ENCODE measurements around the gene DNTTIP2. TPM values are rescaled to one million over a fixed set of nuclear protein-coding genes. Genes with fewer than 3 reads are reported as not detected.
"Not testable (repeated sequence)": the region's sequence is repeated elsewhere in the genome, so short reads cannot be mapped to it uniquely, and the experiment has no call there.

The DNTTIP2 gene
- total and polyA plus RNA-seq, 2 donors = 28.4 to 42.9 TPM

- DNase-seq (ENCODE audit: extremely low spot score) = no peak
- H3K4me1 ChIP-seq (ENCODE audit: insufficient read depth) = no peaks in the 10 kb centered on the region
- no peaks in the 10 kb centered on the region for H3K36me3 ChIP-seq (ENCODE audit: insufficient read depth)
- H3K4me3 ChIP-seq (ENCODE audit: low read depth, low read length) = no peak overlapping the region
- 66% methylated on average over 2 of the region's 2 CpGs for WGBS
- no peak overlapping the region for H3K27ac ChIP-seq (ENCODE audit: low read depth)
These were observed 25.2 kb upstream of the DNTTIP2 start for GRCh38 chr1:93904228-93904627.

DNA sequence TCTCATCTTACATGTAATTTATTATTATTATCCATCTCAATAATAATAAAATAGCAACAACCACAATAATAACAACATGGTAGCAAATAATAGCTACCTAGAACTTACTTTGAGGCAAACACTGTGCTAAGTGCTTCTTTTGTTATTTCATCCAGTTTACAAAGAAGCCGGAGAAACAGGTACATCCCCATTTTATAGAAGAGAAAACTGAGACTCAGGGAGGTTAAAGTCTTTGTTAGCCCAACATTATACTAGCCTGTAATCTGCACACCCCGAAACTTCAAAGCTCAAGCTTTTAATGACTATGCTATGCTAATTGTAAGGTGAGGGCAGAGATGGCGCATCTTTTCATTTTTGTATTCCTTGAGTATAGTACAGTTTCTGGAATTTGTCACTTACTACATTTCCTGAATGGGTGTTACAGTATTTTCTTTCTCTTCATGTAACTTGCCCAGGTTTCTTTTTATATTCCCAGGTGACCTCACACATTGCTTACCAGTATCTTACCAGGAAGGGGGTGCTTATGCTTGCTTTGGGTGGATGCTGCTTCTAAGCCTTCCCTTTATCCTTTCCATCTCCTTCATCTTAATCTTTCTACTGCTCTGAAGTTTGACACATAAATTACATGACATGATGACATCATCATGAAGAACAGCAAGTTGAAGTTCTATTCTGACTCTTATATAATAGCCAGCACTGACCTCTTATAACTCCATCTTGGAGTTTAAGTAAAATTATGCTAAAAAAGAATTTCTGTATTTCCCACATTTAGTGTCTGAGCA lies 21.9 kb upstream of the DNTTIP2 start:
- WGBS = 100% methylated on average over 3 of the region's 3 CpGs
- DNase-seq (ENCODE audit: extremely low spot score) = no peak
- no peaks in the 10 kb centered on the region for H3K36me3 ChIP-seq (ENCODE audit: insufficient read depth)
- no peak overlapping the region for H3K4me3 ChIP-seq (ENCODE audit: low read depth, low read length)
- no peak overlapping the region for H3K27ac ChIP-seq (ENCODE audit: low read depth)
- H3K4me1 ChIP-seq (ENCODE audit: insufficient read depth) = no peaks in the 10 kb centered on the region

GRCh38 chr1:93899543-93900207 lies 20.7 kb upstream of the DNTTIP2 start:
- DNase-seq (ENCODE audit: extremely low spot score) = no peak
- Histone ChIP-seq H3K36me3 (ENCODE audit: insufficient read depth) (no peaks in the 10 kb centered on the region), H3K4me1 (ENCODE audit: insufficient read depth) (no peaks in the 10 kb centered on the region), H3K4me3 (ENCODE audit: low read depth, low read length) (no peak overlapping the region), H3K27ac (ENCODE audit: low read depth) (no peak overlapping the region)
- WGBS = 92% methylated on average over 3 of the region's 3 CpGs

DNA sequence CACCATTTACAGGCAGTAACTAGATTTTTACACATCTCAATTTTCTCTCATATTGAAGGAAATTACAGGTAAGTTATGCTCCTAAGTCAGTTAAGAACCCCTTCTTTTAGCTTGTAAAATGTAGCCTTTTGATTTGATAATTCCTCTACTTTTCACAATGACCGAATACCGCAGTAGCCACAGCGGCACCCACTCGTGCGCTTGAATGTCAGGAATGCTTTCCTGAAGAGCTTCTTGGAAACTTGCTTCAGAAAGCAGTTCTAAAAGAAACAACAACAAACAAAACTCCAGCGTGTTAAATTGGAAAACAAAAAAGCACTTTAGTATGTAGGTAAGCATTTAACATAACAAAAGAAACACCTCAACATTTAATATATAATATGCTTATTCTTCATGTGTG lies 9.9 kb upstream of the DNTTIP2 start:
- no peak overlapping the region for H3K27ac ChIP-seq (ENCODE audit: low read depth)

DNA sequence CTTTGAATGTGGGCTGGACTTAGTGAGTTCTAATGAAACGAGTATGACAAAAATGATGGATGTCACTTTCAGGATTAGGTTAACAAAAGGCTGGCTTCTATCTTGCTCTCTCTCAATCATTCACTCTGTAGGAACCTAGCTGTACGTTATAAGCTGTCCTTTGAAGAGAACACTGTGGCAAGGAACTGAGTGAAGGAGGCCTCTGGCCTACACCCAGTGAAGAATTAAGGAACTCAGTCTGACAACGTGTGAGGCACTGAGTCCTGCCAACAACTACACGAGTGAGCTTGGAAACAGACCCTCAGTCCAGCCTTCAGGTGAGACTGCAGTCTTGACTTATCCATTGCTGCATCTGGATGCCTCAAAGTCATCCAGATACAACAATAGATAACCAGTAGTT lies 3.3 kb upstream of the DNTTIP2 start:
- 78% methylated on average over 4 of the region's 4 CpGs for WGBS
- DNase-seq (ENCODE audit: extremely low spot score) = no peak
- H3K27ac ChIP-seq (ENCODE audit: low read depth) = no peak overlapping the region
- no peak overlapping the region for H3K4me3 ChIP-seq (ENCODE audit: low read depth, low read length)
- H3K4me1 ChIP-seq (ENCODE audit: insufficient read depth) = no peaks in the 10 kb centered on the region
- H3K36me3 ChIP-seq (ENCODE audit: insufficient read depth) = peaks cover 1% of the 10 kb centered on the region

More for the DNA sequence above, 9.9 kb upstream of the DNTTIP2 start:
- Histone ChIP-seq H3K4me3 (ENCODE audit: low read depth, low read length) (no peak overlapping the region), H3K36me3 (ENCODE audit: insufficient read depth) (no peaks in the 10 kb centered on the region), H3K4me1 (ENCODE audit: insufficient read depth) (no peaks in the 10 kb centered on the region)
- DNase-seq (ENCODE audit: extremely low spot score) = no peak
- WGBS = 69% methylated on average over 6 of the region's 6 CpGs

DNA sequence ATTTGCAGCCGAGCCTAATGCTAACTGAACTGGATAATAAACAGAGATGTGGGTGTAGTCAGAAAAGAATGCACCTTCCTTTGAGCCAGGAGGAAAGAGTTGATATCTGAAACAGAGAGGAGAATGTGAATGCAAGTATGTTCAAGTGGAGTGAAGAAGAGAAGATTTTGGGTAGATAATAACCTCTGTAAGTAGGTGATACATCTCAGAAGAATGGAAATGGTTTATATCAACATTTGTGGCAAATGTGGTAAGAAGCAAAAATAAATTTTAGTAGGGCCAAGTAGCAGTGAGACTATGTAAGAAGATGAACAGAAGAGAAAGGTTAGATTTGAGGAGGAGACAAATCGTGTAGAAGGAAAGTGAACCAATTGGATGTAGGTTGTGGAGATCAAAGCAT lies 1.7 kb upstream of the DNTTIP2 start:
- peaks cover 1% of the 10 kb centered on the region for H3K36me3 ChIP-seq (ENCODE audit: insufficient read depth)
- no peak overlapping the region for H3K27ac ChIP-seq (ENCODE audit: low read depth)
- no peak for DNase-seq (ENCODE audit: extremely low spot score)
- H3K4me1 ChIP-seq (ENCODE audit: insufficient read depth) = no peaks in the 10 kb centered on the region
- H3K4me3 ChIP-seq (ENCODE audit: low read depth, low read length) = no peak overlapping the region
- 93% methylated on average over 2 of the region's 2 CpGs for WGBS

DNA sequence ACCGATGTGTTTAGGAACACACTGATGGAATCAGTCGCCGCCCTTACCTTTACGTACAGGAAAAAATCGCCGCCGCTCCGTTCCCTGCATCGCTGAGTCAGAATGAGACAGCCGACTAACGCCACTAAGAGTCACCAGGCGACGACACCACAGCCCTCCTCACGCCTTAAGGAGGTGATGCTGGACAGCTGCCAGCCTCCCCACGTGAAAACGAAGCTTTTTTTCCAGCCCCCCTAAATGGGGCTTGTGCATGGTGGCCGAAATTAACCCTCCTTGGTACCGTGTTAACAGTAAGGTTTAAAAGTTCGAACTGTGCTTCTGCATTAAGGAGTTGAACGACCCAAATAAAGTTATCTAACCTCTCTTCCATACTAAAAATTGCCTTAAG lies 511 bp downstream of the DNTTIP2 start:
- Histone ChIP-seq H3K27ac (ENCODE audit: low read depth) (peak overlapping the region; percentile 96), H3K4me3 (ENCODE audit: low read depth, low read length) (peak overlapping the region; percentile 87), H3K36me3 (ENCODE audit: insufficient read depth) (peaks cover 1% of the 10 kb centered on the region), H3K4me1 (ENCODE audit: insufficient read depth) (no peaks in the 10 kb centered on the region)
- DNase-seq (ENCODE audit: extremely low spot score) = no peak
- WGBS = under 1% methylated on average over 20 of the region's 20 CpGs

GRCh38 chr1:93877529-93877928 lies 1.5 kb downstream of the DNTTIP2 start:
- no peak for DNase-seq (ENCODE audit: extremely low spot score)
- Histone ChIP-seq H3K36me3 (ENCODE audit: insufficient read depth) (no peaks in the 10 kb centered on the region), H3K27ac (ENCODE audit: low read depth) (no peak overlapping the region), H3K4me3 (ENCODE audit: low read depth, low read length) (no peak overlapping the region), H3K4me1 (ENCODE audit: insufficient read depth) (no peaks in the 10 kb centered on the region)
- 88% methylated on average over 4 of the region's 4 CpGs for WGBS

DNA sequence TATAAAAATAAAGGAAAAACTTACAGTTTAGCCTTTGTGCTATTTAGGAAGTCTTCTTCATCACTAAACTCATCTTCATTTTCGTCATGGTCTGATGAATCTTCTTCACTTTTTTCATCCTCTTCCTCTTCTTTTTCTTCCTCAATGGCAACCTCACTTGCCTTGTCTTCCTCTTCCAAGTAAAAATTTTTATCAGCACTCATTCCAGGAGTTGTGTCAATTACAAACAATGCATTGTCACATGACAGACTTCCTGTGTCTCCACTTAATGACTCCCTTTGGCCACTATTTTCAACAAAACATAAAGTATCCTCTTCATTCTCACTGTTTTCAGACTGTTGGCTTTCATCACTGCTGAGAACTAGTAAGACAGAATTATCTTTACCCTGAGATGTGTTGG lies 2.8 kb downstream of the DNTTIP2 start:
- H3K4me3 ChIP-seq (ENCODE audit: low read depth, low read length) = no peak overlapping the region
- no peak for DNase-seq (ENCODE audit: extremely low spot score)
- no peaks in the 10 kb centered on the region for H3K4me1 ChIP-seq (ENCODE audit: insufficient read depth)
- H3K36me3 ChIP-seq (ENCODE audit: insufficient read depth) = peaks cover 4% of the 10 kb centered on the region
- 82% methylated on average over 1 of the region's 1 CpG for WGBS
- no peak overlapping the region for H3K27ac ChIP-seq (ENCODE audit: low read depth)

DNA sequence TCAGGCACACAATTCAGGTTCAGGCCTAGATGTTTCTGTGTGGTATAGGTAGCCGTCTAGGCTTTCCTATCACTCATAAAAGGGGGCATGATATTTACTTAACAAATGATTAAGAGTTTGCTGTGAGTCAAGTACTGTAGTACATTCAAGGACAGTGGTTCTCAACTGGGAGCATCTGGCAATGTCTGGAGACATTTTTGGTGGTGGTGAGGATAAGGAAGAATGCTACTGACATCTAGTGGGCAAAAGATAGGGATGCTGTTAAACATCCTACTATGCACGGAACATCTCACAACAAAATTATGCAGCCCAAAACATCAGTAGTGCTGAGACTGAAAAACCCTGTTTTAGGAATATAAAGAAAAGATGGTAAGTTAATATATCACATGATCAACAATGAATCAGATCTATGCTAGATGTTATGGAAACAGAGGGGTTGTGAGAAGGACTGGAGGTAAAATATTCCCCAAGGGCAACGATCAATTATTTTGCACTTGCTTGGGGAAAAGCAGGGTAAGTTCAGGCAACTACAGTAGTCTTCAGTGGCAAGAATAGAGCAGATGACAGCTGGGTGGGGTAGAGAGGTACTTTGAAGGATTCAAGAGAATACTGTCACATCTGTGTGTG lies 4.9 kb downstream of the DNTTIP2 start:
- H3K4me1 ChIP-seq (ENCODE audit: insufficient read depth) = no peaks in the 10 kb centered on the region
- H3K36me3 ChIP-seq (ENCODE audit: insufficient read depth) = peaks cover 5% of the 10 kb centered on the region
- no peak overlapping the region for H3K4me3 ChIP-seq (ENCODE audit: low read depth, low read length)
- WGBS = 70% methylated on average over 3 of the region's 3 CpGs
- DNase-seq (ENCODE audit: extremely low spot score) = no peak
- no peak overlapping the region for H3K27ac ChIP-seq (ENCODE audit: low read depth)

DNA sequence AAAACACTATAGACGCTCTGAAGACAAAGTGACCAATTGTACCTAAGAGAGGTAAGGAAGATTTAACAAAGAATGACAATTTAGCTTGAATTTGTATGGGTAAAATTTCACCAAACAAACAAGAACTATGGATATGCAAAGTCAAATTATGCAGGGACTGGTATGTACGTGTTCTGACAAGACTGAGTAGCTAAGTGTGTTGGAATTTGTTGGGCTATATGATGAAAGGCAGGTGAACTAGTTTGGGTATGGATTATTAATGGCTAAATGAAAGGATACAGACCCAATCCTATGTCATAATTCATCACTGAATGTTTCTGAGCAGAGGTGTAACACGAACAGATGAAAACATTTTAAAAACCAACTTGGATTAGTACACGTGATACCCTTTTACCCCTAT lies 7.6 kb downstream of the DNTTIP2 start:
- no peak for DNase-seq (ENCODE audit: extremely low spot score)
- no peak overlapping the region for H3K4me3 ChIP-seq (ENCODE audit: low read depth, low read length)
- no peak overlapping the region for H3K27ac ChIP-seq (ENCODE audit: low read depth)
- peaks cover 6% of the 10 kb centered on the region for H3K36me3 ChIP-seq (ENCODE audit: insufficient read depth)
- no peaks in the 10 kb centered on the region for H3K4me1 ChIP-seq (ENCODE audit: insufficient read depth)
- WGBS = 81% methylated on average over 4 of the region's 4 CpGs

GRCh38 chr1:93869653-93870052 lies 9.4 kb downstream of the DNTTIP2 start:
- WGBS = 93% methylated on average over 5 of the region's 5 CpGs
- no peak for DNase-seq (ENCODE audit: extremely low spot score)
- peaks cover 6% of the 10 kb centered on the region for H3K36me3 ChIP-seq (ENCODE audit: insufficient read depth)
- H3K27ac ChIP-seq (ENCODE audit: low read depth) = no peak overlapping the region
- H3K4me1 ChIP-seq (ENCODE audit: insufficient read depth) = no peaks in the 10 kb centered on the region
- H3K4me3 ChIP-seq (ENCODE audit: low read depth, low read length) = no peak overlapping the region

DNA sequence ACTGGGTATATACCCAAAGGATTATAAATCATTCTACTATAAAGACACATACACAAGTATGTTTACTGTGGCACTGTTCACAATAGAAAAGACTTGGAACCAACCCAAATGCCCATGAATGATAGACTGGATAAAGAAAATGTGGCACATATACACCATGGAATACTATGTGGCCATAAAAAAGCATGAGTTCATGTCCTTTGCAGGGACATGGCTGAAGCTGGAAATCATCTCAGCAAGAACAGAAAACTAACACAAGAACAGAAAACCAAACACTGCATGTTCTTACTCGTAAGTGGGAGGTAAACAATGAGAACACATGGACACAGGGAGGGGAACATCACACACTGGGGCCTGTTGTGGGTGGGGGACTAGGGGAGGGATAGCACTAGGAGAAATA lies 10.5 kb downstream of the DNTTIP2 start:
- not testable (repeated sequence) for H3K36me3 ChIP-seq (ENCODE audit: insufficient read depth); H3K4me3 ChIP-seq (ENCODE audit: low read depth, low read length); H3K27ac ChIP-seq (ENCODE audit: low read depth); DNase-seq (ENCODE audit: extremely low spot score); H3K4me1 ChIP-seq (ENCODE audit: insufficient read depth)
- 88% methylated on average over 1 of the region's 1 CpG for WGBS

DNA sequence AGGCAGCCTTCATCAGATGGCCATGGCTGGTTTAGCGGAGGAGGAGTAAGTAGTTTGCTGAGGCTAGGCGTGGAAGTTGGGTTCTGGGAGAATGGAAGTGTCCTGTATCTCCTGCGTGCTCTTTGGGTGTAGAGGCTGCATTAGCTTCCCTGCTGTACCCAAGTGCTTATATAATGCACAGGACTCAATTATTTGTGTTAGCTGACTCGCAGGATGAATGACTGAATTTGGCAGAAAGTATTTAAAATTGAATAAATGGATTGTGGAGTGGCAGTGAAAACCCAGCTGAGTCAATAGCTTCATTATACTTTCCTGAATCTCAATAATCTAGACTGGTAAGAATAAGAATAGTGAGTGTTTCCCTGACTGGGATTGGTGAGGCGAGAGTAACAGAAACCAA lies 13.8 kb downstream of the DNTTIP2 start:
- Histone ChIP-seq H3K4me3 (ENCODE audit: low read depth, low read length) (no peak overlapping the region), H3K4me1 (ENCODE audit: insufficient read depth) (no peaks in the 10 kb centered on the region), H3K27ac (ENCODE audit: low read depth) (no peak overlapping the region), H3K36me3 (ENCODE audit: insufficient read depth) (peaks cover 2% of the 10 kb centered on the region)
- DNase-seq (ENCODE audit: extremely low spot score) = no peak
- WGBS = 92% methylated on average over 5 of the region's 5 CpGs
